DMS153 (cell line): ENCODE measurements around the gene RPS6KA1.
"Not testable (repeated sequence)": the region's sequence is repeated elsewhere in the genome, so short reads cannot be mapped to it uniquely, and the experiment has no call there.

ENCODE experiments used
- DNase-seq: peaks from one replicate; lab custom pipeline; 2025; lab: John Stamatoyannopoulos, UW

The RPS6KA1 gene

GRCh38 chr1:26598890-26599289 lies 69.3 kb downstream of the RPS6KA1 start:
- no peak for DNase-seq

- peak; percentile 71 for DNase-seq
Measured at GRCh38 chr1:26602378-26602959, 72.9 kb downstream of the RPS6KA1 start.

GRCh38 chr1:26603856-26604255 lies 74.3 kb downstream of the RPS6KA1 start:
- no peak for DNase-seq

- no peak for DNase-seq
Measured at GRCh38 chr1:26607186-26607585, 77.6 kb downstream of the RPS6KA1 start.

- no peak for DNase-seq
Measured at GRCh38 chr1:26608895-26609294, 79.3 kb downstream of the RPS6KA1 start.

- DNase-seq = no peak
Measured at GRCh38 chr1:26610781-26611180, 81.2 kb downstream of the RPS6KA1 start.

- not testable (repeated sequence) for DNase-seq
Measured at GRCh38 chr1:26612627-26613026, 83.1 kb downstream of the RPS6KA1 start.

GRCh38 chr1:26614655-26615411 lies 85.3 kb downstream of the RPS6KA1 start:
- DNase-seq = no peak

GRCh38 chr1:26616881-26617280 lies 87.3 kb downstream of the RPS6KA1 start:
- no peak for DNase-seq

- no peak for DNase-seq
Measured at GRCh38 chr1:26618561-26618960, 89.0 kb downstream of the RPS6KA1 start.
